ENCODE results near the gene ITGB2. TPM values are rescaled to one million over a fixed set of nuclear protein-coding genes. Genes with fewer than 3 reads are reported as not detected.

The ITGB2 gene
- total RNA-seq, 1 donor from 2014 or later = 0.74 TPM

DNA sequence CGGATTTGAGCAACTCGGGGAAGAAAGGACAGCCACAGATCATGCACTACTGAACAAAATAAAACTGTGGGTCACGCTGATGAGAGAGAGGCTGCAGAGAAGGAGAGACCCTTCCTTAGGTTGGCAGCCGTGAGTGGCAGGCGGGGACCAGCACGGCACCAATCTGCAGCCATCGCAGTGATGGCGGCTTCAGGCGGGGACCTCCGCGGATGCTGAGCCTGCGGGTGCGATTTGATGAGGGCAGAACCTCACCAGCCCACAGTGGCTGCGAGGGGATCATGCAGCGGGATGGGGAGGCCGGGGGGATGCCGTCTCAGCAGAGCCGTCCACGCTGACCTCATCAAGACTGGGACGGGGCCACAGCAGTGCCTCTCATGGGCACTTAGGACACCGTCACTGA, 11.8 kb downstream of the ITGB2 start:
- no peaks in the 10 kb centered on the region for H3K27me3 Mint-ChIP-seq (ENCODE audit: low read depth)
- peaks cover 12% of the 10 kb centered on the region for H3K4me1 Mint-ChIP-seq
- no peaks in the 10 kb centered on the region for H3K36me3 Mint-ChIP-seq

DNA sequence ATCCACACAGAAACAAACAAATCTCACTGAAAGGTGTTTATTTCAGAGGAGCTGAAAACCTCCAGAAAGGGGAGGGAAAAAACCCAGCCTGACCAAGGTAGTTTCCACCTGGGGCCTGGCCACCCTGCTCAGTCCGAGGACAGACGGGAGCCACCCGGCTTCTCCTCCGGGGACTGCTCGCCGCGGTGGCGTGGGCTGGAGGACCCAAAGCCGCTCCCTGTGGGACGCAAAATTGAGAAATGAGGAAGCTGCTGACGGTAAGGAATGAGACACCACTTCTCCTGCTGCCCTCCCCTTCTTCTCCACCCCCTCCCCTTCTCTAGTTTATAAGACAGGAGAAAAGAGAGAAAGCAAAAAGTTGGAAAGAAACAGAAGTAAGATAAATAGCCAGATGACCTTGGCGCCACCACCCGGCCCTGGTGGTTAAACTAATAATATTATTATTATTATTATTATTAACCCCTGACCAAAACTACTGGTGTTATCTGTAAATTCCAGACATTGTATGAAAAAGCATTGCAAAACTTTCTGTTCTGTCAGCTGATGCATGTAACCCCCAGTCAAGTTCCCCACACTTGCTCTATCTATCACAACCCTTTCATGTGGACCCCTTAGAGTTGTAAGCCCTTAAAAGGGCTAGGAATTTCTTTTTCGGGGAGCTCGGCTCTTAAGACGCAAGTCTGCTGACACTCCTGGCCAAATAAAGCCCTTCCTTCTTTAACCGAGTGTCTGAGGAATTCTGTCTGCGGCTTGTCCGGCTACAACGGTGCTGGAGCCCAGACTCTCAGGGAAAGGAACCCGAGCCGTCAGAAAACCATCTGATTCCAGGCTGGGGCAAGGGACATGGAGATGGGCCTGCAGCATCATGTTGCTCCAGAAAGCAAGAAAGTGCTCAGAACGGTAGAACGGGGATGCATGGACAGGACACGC, 12.5 kb downstream of the ITGB2 start:
- H3K36me3 Mint-ChIP-seq = no peaks in the 10 kb centered on the region
- H3K4me3 Mint-ChIP-seq = no peak overlapping the region
- H3K27ac Mint-ChIP-seq = peak overlapping the region; percentile 1
- no peaks in the 10 kb centered on the region for H3K27me3 Mint-ChIP-seq (ENCODE audit: low read depth)
- H3K9me3 Mint-ChIP-seq = no peaks in the 10 kb centered on the region
- TF ChIP-seq, protein P1, sequence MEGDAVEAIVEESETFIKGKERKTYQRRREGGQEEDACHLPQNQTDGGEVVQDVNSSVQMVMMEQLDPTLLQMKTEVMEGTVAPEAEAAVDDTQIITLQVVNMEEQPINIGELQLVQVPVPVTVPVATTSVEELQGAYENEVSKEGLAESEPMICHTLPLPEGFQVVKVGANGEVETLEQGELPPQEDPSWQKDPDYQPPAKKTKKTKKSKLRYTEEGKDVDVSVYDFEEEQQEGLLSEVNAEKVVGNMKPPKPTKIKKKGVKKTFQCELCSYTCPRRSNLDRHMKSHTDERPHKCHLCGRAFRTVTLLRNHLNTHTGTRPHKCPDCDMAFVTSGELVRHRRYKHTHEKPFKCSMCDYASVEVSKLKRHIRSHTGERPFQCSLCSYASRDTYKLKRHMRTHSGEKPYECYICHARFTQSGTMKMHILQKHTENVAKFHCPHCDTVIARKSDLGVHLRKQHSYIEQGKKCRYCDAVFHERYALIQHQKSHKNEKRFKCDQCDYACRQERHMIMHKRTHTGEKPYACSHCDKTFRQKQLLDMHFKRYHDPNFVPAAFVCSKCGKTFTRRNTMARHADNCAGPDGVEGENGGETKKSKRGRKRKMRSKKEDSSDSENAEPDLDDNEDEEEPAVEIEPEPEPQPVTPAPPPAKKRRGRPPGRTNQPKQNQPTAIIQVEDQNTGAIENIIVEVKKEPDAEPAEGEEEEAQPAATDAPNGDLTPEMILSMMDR (IDR thresholded peaks at IDR 0.05; ENCODE audit: unreplicated experiment) = no peak
- no peak for DNase-seq (ENCODE audit: low spot score in 2 of 2, unreplicated experiment in 2 of 2)
- H3K4me1 Mint-ChIP-seq = peaks cover 12% of the 10 kb centered on the region

More for the DNA sequence above, 11.8 kb downstream of the ITGB2 start:
- no peak for DNase-seq (ENCODE audit: low spot score in 2 of 2, unreplicated experiment in 2 of 2)
- H3K27ac Mint-ChIP-seq = peak overlapping the region; percentile 1
- H3K9me3 Mint-ChIP-seq = no peaks in the 10 kb centered on the region
- TF ChIP-seq, protein P1 (IDR thresholded peaks at IDR 0.05; ENCODE audit: unreplicated experiment) = no peak
- no peak overlapping the region for H3K4me3 Mint-ChIP-seq

GRCh38 chr21:44907225-44907965, 13.3 kb downstream of the ITGB2 start:
- no peak overlapping the region for H3K4me3 Mint-ChIP-seq
- H3K27me3 Mint-ChIP-seq (ENCODE audit: low read depth) = no peaks in the 10 kb centered on the region
- peaks cover 12% of the 10 kb centered on the region for H3K4me1 Mint-ChIP-seq
- no peaks in the 10 kb centered on the region for H3K9me3 Mint-ChIP-seq
- H3K27ac Mint-ChIP-seq = no peak overlapping the region
- DNase-seq (ENCODE audit: low spot score in 2 of 2, unreplicated experiment in 2 of 2) = no peak
- TF ChIP-seq, protein P1 (IDR thresholded peaks at IDR 0.05; ENCODE audit: unreplicated experiment) = no peak
- H3K36me3 Mint-ChIP-seq = no peaks in the 10 kb centered on the region

GRCh38 chr21:44905728-44906090, 15.0 kb downstream of the ITGB2 start:
- no peaks in the 10 kb centered on the region for H3K9me3 Mint-ChIP-seq
- TF ChIP-seq, protein P1 (IDR thresholded peaks at IDR 0.05; ENCODE audit: unreplicated experiment) = no peak
- no peak overlapping the region for H3K4me3 Mint-ChIP-seq
- H3K27me3 Mint-ChIP-seq (ENCODE audit: low read depth) = no peaks in the 10 kb centered on the region
- H3K4me1 Mint-ChIP-seq = peaks cover 12% of the 10 kb centered on the region
- no peaks in the 10 kb centered on the region for H3K36me3 Mint-ChIP-seq
- no peak overlapping the region for H3K27ac Mint-ChIP-seq
- DNase-seq (ENCODE audit: low spot score in 2 of 2, unreplicated experiment in 2 of 2) = no peak

DNA sequence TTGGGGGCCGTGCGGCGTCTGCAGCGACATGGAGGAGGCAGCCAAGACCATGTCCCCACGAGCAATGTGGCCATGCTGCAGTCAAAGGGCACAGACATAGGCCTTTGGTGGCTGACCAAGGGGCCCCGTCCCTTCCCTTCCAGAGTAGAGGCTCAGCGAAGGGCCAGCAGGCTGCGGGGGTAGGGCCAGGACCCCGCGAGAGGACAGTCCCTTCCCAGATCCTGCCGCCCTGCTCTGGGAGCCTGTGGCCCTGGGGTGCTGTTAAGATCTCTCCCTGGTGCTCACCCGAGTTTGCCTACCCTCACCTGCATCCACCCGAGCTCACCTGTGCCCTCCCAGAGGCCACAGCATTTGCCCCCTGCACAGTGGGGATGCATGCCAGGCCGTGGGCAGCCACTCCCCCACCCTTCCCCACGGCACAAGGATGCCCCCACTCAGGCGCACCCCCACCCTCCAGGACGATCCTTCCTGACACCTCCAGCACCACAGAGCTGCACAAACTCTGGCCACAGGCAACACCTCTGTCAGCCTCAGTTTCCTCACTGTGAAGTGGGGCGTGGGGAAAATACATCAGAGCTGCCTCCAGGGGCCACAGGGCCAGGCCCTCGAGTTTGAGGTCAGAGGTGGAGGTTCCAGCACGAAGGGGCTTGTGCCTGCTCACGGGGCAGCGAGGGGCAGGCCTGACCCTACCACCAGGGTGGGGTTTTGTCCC, 15.5 kb downstream of the ITGB2 start:
- no peak for DNase-seq (ENCODE audit: low spot score in 2 of 2, unreplicated experiment in 2 of 2)
- H3K27ac Mint-ChIP-seq = no peak overlapping the region
- H3K4me1 Mint-ChIP-seq = peaks cover 12% of the 10 kb centered on the region
- H3K36me3 Mint-ChIP-seq = no peaks in the 10 kb centered on the region
- no peaks in the 10 kb centered on the region for H3K27me3 Mint-ChIP-seq (ENCODE audit: low read depth)
- no peak overlapping the region for H3K4me3 Mint-ChIP-seq
- TF ChIP-seq, protein P1 (IDR thresholded peaks at IDR 0.05; ENCODE audit: unreplicated experiment) = no peak
- H3K9me3 Mint-ChIP-seq = no peaks in the 10 kb centered on the region
